ENCODE data around the gene PRICKLE1.
"Not testable (repeated sequence)": the region's sequence is repeated elsewhere in the genome, so short reads cannot be mapped to it uniquely, and the experiment has no call there.

Gene PRICKLE1

DNA sequence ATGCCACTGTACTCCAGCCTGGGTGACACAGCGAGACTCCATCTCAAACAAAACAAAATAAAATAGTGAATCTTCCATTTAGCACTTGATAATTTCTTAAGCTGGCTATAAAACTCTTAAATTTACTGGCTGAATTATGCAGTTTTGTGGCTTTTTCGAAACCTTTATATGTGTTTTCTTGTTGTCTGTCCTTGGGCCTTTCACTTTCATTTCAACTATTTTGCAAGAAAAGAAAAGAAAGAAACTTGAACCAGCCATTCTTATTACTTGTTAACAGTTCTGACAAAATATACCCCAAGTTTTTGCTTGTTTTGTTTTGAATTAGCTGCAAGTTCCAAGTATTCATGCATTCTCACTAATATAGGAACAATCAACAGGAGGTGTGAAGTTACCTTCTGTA, 42.8 kb downstream of the PRICKLE1 start:
- DNase-seq, result no peak

DNA sequence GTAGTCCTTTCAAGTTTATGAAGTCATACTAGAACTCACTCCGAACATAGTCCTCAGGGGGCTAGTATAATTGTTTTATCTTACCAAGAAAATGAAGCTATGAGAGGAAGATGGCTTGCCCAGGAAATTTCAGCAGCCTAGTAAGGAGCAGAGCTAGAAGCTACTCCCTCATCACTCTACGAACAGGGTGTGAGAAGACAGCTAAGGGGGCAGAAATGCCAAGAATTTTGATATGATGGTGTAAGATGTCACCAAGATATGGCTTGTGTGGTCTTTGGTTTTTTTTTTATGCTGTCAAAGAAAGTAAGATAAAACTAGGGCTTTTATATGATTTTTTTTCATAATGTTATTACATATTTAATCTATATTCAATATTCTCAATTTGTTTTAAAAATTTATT, 47.6 kb downstream of the PRICKLE1 start:
- no peak for DNase-seq

DNA sequence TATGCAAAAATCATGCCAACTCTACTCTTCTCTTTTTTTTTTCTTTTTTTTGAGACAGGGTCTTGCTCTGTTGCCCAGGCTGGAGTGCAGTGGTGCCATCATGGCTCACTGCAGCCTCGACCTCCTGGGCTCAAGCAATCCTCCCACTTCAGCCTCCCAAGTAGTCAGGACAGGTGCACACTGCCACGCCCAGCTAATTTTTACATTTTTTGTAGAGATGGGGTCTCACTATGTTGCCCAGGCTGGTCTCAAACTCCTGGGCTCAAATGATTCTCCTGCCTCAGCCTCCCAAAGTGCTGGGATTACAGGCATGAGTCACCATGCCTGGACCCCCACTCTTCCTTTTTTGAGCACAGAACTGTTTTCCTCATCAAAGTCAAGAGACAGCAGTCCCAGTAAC, 48.2 kb downstream of the PRICKLE1 start:
- not testable (repeated sequence) for DNase-seq

DNA sequence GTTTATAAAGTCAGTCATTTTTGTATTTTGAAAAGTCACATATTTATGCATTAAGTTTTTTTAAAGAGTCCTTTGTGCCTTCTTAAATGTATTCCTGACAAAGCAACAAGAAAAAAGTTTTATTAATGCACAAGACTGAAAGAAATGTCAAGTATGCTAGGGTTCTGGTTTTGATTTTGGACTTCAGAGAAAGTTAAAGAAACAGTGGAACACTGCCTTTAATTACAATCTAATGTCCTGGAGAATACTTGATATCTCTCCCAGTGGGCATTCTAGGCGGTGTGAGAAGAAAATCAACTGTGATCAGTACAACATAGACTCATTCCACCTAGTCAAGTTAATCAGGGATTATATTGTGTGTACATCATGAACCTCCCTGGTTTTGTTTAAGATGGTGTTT, 49.9 kb downstream of the PRICKLE1 start:
- no peak for DNase-seq

DNA sequence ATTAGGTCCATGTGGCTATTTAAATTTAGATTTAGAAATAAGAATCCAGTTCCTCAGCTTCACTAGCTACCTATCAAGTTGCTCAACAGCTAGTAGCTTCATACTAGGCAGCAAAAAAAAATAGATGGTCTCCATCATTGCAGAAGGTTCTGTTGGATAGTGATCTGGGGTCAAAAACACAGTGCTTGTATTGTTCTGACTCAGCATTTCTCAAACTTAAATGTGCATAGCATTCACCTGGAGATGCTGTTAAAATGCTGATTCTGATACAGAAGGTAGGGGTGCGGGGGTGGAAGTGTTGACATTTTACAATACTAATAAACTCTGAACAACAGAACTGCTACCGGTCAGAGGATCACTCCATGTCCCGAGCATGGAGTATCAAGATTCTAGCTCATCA, 51.3 kb downstream of the PRICKLE1 start:
- DNase-seq, result no peak

DNA sequence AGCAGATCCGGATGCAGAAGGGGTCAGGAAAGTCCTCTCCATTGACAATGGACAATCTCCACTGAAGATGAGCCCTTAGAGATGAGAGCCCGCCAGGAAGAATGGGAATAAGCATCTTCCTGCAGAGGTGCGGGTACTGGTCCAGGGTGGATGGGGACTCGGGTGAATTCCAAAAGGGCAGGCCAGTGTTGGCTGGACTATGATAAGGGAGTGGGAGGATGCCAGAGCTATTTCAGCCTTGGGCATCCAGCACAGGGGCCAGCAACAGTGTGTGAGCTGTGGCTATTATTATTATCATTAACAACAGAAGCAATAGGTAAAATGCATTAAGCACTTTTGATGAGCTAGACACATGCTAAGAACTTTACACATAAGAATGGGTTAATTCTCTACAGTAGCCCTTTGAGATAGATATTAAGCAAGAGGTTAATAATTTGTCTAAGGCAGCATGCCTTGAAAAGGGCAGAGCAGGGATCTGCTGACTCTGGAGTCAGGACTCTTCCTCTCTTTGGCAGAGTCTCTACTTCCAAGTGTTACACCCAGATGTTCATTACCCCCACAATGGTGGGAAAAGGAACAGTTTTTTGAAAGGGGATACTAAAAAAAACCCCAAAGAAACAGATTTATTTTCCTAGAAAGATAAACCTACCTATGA, 55.2 kb downstream of the PRICKLE1 start:
- DNase-seq, result no peak

DNA sequence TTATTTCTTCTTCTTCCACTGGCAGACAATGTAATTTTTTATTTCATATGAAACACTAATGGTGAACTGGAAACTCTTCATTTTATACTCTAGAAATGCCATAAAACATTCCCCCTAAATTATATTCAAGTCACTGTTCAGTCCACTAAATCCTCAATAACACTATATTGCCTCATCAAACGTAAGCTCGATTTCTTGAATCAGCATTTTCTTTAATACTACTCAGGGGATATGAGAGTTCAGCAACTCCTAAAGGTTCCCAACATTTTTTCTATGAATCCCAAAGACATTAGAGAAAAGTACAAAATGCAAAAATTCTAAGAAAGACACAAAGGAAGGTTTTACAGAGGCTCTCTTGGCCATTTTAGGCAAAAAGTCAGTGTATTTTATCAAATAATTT, 59.3 kb downstream of the PRICKLE1 start:
- DNase-seq, result no peak

DNA sequence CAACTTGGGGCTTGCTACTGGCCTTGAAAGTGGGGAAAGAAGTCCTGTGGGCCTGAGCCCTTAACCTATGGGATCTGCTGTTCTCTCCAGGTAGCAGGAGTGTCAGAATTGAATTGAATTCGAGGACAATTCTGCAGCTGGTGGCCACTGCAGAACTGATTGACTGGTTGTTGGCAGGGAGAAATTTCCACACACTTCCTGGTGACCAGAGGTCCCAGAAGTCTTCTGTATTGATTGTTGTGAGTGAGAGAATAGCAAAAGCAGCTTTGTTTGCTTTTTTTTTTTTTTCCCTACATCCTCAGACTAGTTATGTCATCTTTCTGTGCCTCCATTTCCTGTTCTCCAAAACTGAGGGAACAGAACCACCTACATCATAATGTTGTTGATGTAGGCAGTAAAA, 64.1 kb downstream of the PRICKLE1 start:
- no peak for DNase-seq

DNA sequence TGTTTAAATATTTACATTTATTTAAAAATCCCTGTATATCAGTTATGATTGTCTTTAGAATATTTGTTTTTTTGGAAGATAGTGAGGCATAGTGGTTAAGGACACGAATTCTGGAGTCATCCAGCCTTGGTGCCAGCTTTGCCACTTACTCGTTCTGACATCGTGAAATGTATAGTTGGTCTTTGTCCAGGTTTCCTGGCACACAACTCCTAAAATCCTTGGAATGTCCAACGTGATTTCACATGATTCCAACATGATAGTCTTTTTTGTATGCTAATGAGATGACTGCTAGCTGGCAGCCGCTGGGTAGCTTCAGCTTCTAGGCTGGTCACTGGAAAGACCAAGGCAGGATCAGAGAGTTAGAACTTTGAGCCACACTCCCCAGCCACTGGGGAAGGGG, 64.8 kb downstream of the PRICKLE1 start:
- no peak for DNase-seq

DNA sequence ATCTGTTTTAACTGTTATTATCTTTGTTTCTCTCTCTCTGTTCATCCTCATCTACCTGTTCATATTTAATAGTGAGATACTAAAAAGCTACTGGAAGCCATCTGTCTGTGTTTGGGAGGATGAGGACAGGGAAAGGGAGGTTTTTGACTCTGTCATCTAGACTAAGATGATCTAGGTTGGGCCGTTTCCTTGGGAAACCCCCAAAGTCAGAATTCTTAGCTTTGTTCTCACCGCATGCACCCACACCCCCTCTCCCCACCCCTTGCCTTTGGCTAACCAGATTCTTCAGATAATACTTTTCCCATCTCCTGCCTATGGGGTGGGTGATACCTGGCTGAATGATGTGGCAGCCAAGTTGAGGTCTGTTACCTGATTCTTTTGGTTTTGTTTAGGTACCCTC, 73.0 kb downstream of the PRICKLE1 start:
- no peak for DNase-seq

DNA sequence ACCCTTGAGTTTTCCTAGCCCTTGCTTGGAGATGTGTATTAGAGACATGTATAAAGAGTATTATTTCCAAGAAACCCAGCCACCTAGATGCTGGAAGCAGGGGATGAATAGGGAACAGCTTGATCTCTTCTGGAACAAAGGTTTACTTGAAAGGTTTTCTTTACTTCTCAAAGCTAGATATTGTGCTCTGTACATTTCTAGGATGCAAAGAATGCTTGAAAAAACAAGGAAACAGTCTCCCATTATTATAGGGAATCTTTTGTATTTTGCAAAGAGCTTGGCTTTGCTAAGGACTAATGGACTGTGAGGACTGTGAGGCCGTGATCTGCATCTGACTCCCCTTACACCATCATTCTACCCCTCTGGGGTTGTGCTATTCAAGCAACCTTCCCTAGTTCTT, 77.9 kb downstream of the PRICKLE1 start:
- no peak for DNase-seq

DNA sequence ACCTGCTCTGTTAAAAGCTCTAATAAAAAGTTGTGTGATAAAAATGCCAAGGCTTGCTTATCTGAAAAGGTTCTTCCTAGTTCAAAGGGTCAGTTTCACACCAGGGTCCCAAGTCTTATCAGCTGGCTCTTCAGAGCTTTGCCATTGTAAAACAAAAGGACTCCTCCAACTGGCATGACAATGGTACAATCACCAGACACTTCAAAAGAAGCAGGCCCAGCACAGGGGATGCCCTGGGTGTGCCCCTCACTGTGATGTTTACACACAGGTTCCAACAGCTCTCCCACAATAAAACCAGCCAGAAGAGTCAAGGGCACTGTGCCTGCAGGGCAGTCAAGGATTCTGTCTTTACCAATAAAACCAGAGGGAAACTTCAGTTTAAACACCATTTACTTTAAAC, 78.7 kb downstream of the PRICKLE1 start:
- DNase-seq, result no peak

DNA sequence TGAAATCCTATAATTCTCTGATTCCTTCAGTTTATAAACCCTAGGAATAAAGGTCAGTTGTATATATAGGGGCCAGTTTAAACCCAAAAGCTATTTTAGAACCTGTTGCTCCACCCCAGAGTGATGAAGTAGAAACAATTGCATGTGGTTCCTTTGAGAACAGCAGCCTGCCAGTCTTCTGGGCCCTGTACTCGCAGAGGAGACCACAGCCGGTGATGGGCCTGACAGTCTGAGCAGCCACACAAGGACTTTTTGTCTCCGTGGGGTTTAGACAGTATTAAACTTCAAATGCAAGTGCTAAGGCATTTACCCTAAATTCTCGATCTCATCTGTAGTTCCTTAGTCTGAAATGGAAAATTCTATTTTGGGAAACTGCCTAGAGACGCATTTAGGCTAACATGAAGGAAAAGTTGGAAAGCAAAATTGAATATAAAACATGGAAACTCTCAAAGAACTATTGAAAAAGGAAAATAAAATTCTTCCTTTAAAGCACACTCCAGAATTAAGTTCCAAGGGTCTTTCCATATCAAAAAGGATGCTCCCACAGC, 80.6 kb downstream of the PRICKLE1 start:
- no peak for DNase-seq

DNA sequence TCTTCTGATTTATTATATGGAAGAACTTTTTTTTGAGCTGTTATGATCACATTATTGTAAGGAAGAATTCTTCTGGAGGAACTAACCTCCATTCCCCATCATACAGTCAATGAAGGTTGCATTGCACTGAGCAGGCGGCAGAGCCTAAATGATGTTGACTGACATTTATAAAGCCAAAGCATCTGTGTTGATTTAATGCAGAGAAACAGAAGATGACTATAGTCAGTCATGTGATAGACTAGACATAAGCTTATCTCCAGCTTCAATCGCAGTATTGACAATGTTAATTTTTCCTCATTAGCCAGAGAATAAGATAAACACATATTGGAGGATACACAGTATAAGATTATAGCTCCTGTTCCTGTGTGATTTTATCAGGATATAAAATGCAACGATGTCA, 82.0 kb downstream of the PRICKLE1 start:
- DNase-seq, result no peak

DNA sequence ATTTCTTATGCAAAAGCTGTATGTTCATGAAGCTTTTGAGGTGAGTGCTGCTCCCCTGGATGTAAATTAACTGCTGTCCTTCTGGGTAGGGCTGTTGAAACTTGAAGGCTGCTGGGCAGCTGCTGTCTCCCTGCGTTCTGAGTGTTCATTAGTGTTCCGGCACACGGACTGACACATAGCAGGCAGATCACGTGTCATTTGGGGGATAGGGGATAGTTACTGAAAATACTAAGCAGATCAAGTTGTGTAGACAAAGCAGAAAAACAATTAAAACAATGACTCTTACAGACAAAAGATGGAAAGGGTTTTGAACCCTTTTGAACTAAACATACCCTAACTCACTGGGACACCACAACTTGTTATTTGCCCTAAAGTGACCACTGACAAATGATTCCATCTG, 82.5 kb downstream of the PRICKLE1 start:
- no peak for DNase-seq

DNA sequence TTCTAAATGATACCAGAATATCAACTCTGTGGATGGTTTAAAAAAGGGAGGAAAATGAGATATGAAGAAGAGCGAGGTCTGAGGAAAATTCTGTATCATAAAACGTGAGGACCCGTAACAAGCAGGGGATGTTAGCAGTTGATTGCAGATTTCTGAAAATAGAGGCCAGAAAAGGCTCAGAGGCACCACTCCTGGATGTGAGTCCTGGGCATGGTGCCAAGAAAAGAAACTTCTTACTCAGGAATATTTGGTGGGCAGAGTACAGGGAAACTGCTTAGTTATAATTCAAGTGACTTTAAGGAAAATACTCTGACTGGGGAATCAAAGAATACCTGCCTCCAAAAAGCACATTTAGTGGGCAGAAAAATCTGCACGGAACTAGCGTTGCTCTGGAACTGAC, 85.5 kb downstream of the PRICKLE1 start:
- DNase-seq, result no peak

DNA sequence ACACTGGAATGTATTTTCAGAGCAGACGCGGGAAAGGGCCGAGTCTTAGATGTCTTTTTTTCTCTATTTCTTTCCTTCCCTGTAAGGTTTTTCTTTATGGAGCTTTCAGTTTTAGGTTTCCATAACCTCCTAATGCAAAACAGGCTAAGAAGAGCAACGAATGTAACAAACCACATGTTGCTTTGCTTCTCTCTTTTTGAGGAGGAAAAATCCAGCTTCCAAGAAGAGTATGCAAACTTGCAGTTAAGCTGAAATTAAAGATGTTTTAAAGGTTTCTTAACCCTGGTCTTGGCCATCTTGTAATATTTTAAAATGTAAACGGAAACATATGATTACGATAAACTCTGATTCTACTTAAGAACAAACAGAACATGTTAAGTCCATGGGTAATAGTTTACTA, 86.9 kb downstream of the PRICKLE1 start:
- DNase-seq, result no peak

DNA sequence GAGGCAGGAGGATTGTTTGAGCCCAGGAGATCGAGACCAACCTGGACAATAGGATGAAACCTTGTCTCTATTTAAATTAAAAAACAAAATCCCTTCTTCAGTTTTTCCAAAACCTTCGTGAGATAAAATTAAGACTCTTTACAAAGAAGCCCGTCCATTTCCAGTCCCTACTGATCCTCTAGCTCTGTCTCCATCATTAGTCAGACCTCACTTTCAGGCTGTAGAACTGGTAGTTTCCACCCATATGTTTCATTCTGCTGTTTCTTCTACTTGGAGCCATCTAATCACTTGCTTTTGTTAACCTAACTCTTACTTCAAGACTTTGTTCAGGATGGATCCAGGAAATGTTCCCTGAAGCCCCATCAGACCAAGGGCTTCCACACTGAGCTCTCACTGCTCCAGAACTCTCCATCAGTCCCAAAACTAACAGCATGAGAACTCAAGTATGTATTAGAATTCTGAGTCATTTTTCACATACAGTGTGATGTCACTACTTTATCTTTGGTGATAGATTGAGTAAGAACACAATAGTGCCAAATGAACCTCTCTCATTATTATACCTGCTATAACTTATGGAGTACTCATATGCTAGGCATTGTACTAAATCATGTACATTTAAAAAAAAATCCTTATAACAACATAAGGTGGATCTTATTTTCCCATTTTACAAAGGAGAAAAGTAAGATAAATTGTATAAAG, 90.8 kb downstream of the PRICKLE1 start:
- DNase-seq, result no peak

DNA sequence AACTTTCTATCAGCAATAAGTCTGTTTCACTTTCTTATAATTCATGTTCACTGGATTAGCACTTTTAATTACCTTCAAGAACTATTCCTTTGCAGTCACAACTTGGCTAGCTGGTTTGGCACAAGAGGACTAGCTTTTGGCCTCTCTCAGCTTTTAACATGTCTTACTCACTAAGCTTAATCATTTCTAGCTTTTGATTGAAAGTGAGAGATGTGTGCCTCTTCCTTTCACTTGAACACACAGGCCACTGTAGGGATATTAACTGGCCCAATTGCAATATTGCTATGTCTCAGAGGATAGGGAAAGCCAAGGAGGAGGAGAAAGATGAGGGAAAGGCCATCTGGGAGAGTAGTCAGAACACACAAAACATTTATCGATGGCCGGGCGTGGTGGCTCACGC, 92.7 kb downstream of the PRICKLE1 start:
- DNase-seq, result no peak

DNA sequence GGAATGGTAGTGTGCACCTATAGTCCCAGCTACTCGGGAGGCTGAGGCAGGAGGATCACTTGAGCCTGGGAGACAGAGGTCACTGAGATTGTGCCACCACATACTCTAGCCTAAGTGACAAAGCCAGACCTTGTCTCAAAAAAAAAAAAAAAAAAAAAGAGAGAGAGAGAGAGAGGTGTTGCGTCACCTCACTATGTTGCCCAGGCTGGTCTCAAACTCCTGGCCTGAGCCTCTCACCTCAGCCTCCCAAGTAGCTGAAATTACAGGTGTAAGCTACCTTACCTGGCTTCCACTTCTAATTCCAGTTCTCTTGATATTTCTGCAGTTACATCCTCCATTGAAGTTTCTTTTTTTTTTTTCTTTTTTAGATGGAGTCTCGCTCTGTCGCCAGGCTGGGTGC, 94.3 kb downstream of the PRICKLE1 start:
- no peak for DNase-seq

DNA sequence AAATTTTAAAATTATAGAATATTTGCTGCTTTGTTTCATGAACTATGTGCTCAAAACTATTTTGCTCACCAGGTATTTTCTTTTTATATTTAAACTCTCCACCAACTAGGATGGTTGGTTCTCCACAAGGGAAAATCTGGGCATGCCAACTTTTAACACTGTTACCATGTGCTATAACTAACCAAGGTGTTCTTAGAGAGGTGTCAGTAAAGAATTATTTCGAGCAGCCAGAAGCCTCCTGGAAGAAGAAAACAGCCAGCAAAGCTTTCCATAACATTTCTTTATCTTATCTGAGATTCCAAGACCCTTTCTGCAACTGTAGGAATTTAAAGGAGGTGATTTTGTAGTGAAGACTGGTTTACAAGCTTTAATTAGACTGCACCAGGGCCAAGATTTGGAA, 97.3 kb downstream of the PRICKLE1 start:
- DNase-seq, result no peak

DNA sequence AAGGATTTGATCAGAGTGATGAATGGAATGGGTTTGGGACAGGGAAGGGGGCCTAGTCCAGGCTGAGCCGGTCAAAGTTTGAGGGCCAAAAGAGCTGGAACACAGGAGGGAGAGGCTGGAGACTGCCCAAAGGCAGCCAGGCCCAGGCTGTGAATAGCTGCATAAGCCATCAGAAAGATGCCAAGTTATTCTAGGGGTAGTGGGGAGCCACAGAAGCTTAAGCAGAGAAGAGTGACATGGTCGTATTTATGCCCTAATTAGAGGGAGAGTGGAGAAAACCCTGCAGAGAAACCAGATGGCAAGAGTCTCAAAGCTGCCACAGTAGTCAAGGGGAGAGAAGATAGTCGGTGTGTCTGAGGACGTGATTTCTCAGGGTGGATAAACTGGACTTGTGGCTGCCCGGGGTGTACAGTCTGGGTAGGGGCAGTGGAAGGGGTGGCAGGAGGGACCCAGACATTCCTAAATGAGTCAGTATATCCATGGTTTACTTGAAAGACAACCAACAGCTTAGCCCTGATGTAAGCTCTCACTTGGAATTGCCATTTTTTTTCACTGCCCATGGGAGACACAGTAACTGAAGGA, 99.2 kb downstream of the PRICKLE1 start:
- DNase-seq, result no peak

DNA sequence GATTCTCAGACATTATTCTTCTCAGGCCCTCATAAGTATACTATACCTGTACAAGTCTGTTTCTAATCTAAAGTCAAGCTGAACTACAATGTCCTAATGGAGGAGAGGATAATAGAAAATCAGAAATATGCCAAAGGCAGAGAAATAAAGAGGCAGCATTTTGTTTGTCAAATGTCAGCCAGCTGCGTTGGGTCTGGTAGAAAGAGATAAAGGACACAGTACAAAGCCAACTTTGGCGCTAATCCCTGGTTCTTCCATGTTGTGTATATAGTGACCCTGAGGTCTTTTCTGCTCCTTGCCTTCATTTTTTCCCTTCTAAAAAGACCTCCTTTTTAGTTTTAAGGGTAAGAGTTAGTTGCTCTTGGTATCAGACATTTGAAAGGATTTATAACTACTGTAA, 103.1 kb downstream of the PRICKLE1 start:
- no peak for DNase-seq

DNA sequence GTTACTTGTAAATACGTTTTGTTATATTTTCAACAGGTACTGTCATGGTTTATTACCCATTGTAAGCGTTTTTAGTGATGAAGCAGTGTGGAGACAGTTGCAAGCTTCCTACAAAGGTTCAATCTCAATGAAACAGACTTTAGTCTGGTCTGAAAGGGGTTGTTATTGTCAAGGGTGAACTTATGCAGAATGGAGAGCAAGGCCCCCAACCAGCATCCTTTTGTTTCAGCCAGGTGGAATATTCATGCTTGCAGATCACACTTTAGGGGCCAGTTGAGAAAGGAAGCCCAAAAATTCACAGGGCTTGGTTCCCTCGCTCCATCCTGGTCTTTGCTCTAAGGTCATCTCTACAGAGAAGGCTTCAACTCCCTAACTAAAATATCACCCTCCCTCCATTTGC, 103.7 kb downstream of the PRICKLE1 start:
- DNase-seq, result no peak

Measured in stimulated activated naive CD4-positive, alpha-beta T cell treated with Interleukin-2 at 50 U/mL for 16 hours (primary cell).